K562 (cell line): ENCODE data around the gene ZMYND15. TPM values are rescaled to one million over a fixed set of nuclear protein-coding genes. Genes with fewer than 3 reads are reported as not detected.

Experiments
- BRCA1 ChIP-seq, 2 experiments: fragments of 450-650 bp in 1 of 2; sonication (generic) in 1 of 2; formaldehyde crosslinking in 1 of 2; IDR thresholded peaks; 2 replicates each; pipeline versions ENCODE4 v1.5.0 to v1.6.1; 2017 to 2020; ENCODE audit warnings: mild to moderate bottlenecking in 1 of 2, missing genetic modification reagents in 1 of 2
- CCAR2 ChIP-seq: fragments of 200-400 bp; formaldehyde crosslinking; IDR thresholded peaks from 2 replicates; pipeline ENCODE4 v1.6.1; 2017; ENCODE audit warnings: mild to moderate bottlenecking, low read depth, low read length
- EGR1 ChIP-seq: fragments of 450-650 bp; conservative IDR thresholded peaks from 2 replicates; pipeline ENCODE4 v1.6.1; 2017; ENCODE audit warnings: mild to moderate bottlenecking
- IRF2 ChIP-seq: sonication (generic); formaldehyde crosslinking; IDR thresholded peaks from 2 replicates; pipeline ENCODE4 v1.8.1; 2022; ENCODE audit warnings: mild to moderate bottlenecking, missing genetic modification reagents
- PTBP1 ChIP-seq: fragments of 200-400 bp; formaldehyde crosslinking; IDR thresholded peaks from 2 replicates; pipeline ENCODE4 v1.6.1; 2017; ENCODE audit warnings: low read depth, low read length
- RBM17 ChIP-seq: fragments of 200-400 bp; formaldehyde crosslinking; IDR thresholded peaks from 2 replicates; pipeline ENCODE4 v1.6.1; 2017; ENCODE audit warnings: low read depth, mild to moderate bottlenecking, low read length, borderline replicate concordance
- polyA plus RNA-seq, 8 experiments: library from polyadenylated mRNA; depleted of rRNA in 4 of 8; stranded (reverse) in 5 of 8; unstranded in 3 of 8; fragments of >200 nt; fragmentation: Nextera tagmentation in 2 of 8; fragmentation: Illumina TruSeq in 1 of 8; extraction: Ambion mirVana in 2 of 8; extraction: Trizol in 1 of 8; gene quantifications; 2 replicates each; pipeline versions ENCODE4 v1.2.1 to v1.2.3, GENCODE V29; 2011 to 2014; ENCODE audit warnings: inconsistent platforms in 1 of 8, missing spikeins in 1 of 8
- total RNA-seq, 7 experiments: library from RNA; depleted of rRNA in 6 of 7; stranded (reverse); fragments of >200 nt in 6 of 7; fragmentation: Illumina TruSeq in 2 of 7; extraction: Trizol in 2 of 7; gene quantifications; 2 replicates each; pipeline versions ENCODE4 v1.2.1 to v1.2.3, GENCODE V29; 2011 to 2021; ENCODE audit warnings: low replicate concordance in 1 of 7
- TF ChIP-seq, protein P1 (sequence below): fragments of 450-650 bp; IDR thresholded peaks from 2 replicates; pipeline ENCODE4 v1.6.1; 2018; ENCODE audit not compliant: partially characterized antibody
- TF ChIP-seq, protein P2 (sequence below), 2 experiments: fragments of 150-350 bp in 1 of 2; IDR thresholded peaks; 2 replicates each; pipeline ENCODE4 v1.6.1; 2012 to 2016; ENCODE audit warnings: low read depth in 2 of 2, low read length in 2 of 2, mild to moderate bottlenecking in 1 of 2, moderate library complexity in 1 of 2

The ZMYND15 gene
- total and polyA plus RNA-seq, 9 of the 15 experiments (the other 6 are each of a cell fraction or from before 2014, with no cell fraction given), result 0.09 TPM; not detected in 8

DNA sequence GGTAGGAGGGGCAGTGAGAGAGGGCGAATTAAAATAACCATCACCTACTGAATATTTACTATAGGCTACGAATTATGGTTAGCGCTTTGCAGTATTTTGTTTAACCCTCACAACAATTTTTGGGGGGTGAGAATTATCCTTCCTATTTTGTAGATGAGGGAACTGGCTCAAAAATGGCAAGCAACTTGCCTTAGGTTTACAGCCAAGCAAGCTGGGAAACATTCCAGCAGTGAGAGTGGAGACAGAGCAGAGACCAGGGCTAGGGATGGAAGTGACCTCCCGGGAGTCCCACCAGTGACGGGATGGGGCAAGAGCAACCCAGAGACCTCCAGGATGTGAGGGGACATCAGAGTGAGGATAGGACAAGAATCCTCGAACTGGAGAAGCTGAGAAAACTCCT, 46.9 kb downstream of the ZMYND15 start (continued):
- TF ChIP-seq CCAR2 (no peak), EGR1 (no peak), RBM17 (no peak), IRF2 (CRISPR knock-in tag) (no peak), BRCA1 (IDR thresholded peaks at IDR 0.05) (no peak), BRCA1 (CRISPR knock-in tag; IDR thresholded peaks at IDR 0.05) (no peak), PTBP1 (no peak)
- TF ChIP-seq, protein P1, sequence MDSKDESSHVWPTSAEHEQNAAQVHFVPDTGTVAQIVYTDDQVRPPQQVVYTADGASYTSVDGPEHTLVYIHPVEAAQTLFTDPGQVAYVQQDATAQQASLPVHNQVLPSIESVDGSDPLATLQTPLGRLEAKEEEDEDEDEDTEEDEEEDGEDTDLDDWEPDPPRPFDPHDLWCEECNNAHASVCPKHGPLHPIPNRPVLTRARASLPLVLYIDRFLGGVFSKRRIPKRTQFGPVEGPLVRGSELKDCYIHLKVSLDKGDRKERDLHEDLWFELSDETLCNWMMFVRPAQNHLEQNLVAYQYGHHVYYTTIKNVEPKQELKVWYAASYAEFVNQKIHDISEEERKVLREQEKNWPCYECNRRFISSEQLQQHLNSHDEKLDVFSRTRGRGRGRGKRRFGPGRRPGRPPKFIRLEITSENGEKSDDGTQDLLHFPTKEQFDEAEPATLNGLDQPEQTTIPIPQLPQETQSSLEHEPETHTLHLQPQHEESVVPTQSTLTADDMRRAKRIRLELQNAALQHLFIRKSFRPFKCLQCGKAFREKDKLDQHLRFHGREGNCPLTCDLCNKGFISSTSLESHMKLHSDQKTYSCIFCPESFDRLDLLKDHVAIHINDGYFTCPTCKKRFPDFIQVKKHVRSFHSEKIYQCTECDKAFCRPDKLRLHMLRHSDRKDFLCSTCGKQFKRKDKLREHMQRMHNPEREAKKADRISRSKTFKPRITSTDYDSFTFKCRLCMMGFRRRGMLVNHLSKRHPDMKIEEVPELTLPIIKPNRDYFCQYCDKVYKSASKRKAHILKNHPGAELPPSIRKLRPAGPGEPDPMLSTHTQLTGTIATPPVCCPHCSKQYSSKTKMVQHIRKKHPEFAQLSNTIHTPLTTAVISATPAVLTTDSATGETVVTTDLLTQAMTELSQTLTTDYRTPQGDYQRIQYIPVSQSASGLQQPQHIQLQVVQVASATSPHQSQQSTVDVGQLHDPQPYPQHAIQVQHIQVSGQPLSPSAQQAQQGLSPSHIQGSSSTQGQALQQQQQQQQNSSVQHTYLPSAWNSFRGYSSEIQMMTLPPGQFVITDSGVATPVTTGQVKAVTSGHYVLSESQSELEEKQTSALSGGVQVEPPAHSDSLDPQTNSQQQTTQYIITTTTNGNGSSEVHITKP, result no peak
- TF ChIP-seq, protein P2, sequence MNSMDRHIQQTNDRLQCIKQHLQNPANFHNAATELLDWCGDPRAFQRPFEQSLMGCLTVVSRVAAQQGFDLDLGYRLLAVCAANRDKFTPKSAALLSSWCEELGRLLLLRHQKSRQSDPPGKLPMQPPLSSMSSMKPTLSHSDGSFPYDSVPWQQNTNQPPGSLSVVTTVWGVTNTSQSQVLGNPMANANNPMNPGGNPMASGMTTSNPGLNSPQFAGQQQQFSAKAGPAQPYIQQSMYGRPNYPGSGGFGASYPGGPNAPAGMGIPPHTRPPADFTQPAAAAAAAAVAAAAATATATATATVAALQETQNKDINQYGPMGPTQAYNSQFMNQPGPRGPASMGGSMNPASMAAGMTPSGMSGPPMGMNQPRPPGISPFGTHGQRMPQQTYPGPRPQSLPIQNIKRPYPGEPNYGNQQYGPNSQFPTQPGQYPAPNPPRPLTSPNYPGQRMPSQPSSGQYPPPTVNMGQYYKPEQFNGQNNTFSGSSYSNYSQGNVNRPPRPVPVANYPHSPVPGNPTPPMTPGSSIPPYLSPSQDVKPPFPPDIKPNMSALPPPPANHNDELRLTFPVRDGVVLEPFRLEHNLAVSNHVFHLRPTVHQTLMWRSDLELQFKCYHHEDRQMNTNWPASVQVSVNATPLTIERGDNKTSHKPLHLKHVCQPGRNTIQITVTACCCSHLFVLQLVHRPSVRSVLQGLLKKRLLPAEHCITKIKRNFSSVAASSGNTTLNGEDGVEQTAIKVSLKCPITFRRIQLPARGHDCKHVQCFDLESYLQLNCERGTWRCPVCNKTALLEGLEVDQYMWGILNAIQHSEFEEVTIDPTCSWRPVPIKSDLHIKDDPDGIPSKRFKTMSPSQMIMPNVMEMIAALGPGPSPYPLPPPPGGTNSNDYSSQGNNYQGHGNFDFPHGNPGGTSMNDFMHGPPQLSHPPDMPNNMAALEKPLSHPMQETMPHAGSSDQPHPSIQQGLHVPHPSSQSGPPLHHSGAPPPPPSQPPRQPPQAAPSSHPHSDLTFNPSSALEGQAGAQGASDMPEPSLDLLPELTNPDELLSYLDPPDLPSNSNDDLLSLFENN (IDR thresholded peaks at IDR 0.05; ENCODE audit: low read depth in 2 of 2, low read length in 2 of 2), result no peak
